Choroid plexus epithelial cell (primary cell): ENCODE results near the gene SLC16A11.

Source experiments
- DNase-seq: peaks from one replicate; pipeline ENCODE4 v3.0.0-alpha.2; 2010; ENCODE audit warnings: low read depth
- H3K4me3 ChIP-seq: 2 replicates; pipeline ENCODE4 v1.5.1; 2011; ENCODE audit warnings: low read depth, mild to moderate bottlenecking, control low read depth, low read length, moderate library complexity
- TF ChIP-seq, protein P1 (sequence below): conservative IDR thresholded peaks from 2 replicates; pipeline ENCODE4 v1.5.1; 2011; ENCODE audit warnings: low read depth, mild to moderate bottlenecking, control low read depth, inconsistent platforms, low read length, moderate library complexity

SLC16A11 gene

DNA sequence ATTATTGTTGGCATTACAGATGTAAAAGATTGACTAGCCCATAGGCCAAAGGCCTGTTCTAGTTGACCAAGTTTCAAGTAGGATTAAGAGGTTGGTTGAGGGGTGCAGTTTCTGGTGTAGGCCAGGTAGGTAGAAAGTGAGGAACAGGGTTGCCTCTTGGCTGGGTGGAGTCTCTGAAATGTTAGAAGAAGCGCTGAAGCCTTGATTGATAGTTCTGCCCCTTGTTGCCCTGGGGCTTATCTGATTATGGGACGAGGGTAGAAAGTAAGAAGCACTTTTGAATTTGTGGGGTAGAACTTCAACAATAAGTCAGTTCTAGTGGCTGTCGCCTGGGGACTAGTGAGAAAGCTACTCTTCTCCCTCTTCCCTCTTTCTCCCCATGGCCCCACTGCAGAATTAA lies 14.8 kb downstream of the SLC16A11 start:
- TF ChIP-seq, protein P1, sequence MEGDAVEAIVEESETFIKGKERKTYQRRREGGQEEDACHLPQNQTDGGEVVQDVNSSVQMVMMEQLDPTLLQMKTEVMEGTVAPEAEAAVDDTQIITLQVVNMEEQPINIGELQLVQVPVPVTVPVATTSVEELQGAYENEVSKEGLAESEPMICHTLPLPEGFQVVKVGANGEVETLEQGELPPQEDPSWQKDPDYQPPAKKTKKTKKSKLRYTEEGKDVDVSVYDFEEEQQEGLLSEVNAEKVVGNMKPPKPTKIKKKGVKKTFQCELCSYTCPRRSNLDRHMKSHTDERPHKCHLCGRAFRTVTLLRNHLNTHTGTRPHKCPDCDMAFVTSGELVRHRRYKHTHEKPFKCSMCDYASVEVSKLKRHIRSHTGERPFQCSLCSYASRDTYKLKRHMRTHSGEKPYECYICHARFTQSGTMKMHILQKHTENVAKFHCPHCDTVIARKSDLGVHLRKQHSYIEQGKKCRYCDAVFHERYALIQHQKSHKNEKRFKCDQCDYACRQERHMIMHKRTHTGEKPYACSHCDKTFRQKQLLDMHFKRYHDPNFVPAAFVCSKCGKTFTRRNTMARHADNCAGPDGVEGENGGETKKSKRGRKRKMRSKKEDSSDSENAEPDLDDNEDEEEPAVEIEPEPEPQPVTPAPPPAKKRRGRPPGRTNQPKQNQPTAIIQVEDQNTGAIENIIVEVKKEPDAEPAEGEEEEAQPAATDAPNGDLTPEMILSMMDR: no peak
- DNase-seq: no peak
- no peak overlapping the region for H3K4me3 ChIP-seq

DNA sequence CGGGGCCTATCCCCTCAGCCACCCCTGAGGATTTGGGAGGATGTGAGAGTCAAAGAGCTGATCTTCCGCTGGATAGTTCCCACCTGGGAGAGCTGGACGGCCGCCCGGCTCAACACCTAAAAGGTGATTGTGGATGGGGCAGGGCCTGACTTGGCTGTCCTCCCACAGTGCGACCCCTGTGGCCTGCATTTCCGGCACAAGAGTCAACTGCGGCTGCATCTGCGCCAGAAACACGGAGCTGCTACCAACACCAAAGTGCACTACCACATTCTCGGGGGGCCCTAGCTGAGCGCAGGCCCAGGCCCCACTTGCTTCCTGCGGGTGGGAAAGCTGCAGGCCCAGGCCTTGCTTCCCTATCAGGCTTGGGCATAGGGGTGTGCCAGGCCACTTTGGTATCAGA lies 16.6 kb downstream of the SLC16A11 start:
- TF ChIP-seq, protein P1: no peak
- no peak for DNase-seq
- H3K4me3 ChIP-seq: no peak overlapping the region

DNA sequence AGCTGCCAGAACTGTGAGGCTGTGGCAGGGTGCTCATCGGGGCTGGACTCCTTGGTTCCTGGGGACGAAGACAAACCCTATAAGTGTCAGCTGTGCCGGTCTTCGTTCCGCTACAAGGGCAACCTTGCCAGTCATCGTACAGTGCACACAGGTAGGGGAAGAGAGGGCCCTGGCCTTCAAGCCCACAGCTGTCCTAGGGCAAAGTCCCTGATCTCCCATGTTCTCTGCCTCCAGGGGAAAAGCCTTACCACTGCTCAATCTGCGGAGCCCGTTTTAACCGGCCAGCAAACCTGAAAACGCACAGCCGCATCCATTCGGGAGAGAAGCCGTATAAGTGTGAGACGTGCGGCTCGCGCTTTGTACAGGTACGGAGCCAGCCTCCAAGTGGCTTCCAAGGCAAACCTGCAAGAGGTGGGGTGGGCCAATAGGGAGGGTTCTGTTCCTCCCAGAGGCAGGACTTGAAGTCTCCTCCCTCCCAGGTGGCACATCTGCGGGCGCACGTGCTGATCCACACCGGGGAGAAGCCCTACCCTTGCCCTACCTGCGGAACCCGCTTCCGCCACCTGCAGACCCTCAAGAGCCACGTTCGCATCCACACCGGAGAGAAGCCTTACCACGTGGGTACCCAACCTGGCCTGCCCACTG lies 17.3 kb downstream of the SLC16A11 start:
- TF ChIP-seq, protein P1: no peak
- H3K4me3 ChIP-seq: no peak overlapping the region
- DNase-seq: no peak

DNA sequence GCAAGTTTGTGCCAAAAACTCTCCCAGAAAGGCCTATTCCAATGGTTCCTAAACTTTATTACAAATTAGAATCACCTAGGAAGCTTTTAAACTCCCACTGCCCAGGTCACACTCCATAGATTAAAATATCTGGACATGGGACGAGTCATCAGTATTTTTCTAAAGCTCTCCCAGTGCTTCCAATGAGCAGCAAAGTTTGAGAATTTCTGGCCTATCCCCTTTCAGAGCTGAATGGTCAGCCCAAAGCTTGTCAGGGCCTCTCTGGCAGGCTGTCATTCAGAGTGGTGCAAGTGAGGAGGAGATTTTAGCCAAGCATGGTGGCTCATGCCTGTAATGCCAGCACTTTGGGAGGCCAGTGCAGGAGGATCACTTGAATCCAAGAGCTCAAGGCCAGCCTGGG lies 18.6 kb downstream of the SLC16A11 start:
- TF ChIP-seq, protein P1: no peak

DNA sequence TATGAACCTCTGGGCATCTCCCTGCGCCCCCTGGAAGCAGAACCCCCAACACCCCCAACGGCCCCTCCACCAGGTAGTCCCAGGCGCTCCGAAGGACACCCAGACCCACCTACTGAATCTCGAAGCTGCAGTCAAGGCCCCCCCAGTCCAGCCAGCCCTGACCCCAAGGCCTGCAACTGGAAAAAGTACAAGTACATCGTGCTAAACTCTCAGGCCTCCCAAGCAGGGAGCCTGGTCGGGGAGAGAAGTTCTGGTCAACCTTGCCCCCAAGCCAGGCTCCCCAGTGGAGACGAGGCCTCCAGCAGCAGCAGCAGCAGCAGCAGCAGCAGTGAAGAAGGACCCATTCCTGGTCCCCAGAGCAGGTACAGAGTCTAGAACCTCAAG lies 19.5 kb downstream of the SLC16A11 start:
- TF ChIP-seq, protein P1: no peak
- no peak overlapping the region for H3K4me3 ChIP-seq
- DNase-seq: no peak

More for the DNA sequence above, 18.6 kb downstream of the SLC16A11 start:
- no peak overlapping the region for H3K4me3 ChIP-seq
- DNase-seq: no peak

DNA sequence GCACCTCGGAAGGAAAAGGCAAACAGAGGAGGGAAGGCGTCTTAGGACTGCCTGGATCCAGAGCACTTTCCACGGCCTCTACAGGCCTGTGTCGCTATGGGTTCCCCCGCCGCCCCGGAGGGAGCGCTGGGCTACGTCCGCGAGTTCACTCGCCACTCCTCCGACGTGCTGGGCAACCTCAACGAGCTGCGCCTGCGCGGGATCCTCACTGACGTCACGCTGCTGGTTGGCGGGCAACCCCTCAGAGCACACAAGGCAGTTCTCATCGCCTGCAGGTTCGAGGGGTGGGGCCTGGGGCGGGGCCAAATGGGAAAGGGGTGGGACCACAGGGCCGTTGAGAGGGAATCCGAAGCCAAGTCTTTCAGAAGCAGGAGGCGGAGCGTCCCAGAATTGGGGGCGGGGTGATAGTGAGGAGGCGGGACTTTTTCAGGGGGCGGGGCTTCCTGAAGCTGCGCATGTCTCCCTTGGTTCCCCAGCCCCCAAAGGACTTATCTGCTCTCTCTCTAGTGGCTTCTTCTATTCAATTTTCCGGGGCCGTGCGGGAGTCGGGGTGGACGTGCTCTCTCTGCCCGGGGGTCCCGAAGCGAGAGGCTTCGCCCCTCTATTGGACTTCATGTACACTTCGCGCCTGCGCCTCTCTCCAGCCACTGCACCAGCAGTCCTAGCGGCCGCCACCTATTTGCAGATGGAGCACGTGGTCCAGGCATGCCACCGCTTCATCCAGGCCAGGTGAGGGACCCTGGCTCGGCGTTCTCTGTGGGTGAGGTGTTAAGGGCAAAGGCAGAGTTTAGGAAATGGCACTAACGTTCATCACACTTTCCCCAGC lies 20.1 kb downstream of the SLC16A11 start:
- TF ChIP-seq, protein P1: no peak
- DNase-seq: peak; percentile 92
- H3K4me3 ChIP-seq: peak overlapping the region; percentile 32
